Cortex of kidney (tissue), 1 donor: Measurements from ENCODE around the gene HERC3.

Experiments used
- DNase-seq: peaks from one replicate; lab custom pipeline; 2025; lab: John Stamatoyannopoulos, UW

Gene HERC3

DNA sequence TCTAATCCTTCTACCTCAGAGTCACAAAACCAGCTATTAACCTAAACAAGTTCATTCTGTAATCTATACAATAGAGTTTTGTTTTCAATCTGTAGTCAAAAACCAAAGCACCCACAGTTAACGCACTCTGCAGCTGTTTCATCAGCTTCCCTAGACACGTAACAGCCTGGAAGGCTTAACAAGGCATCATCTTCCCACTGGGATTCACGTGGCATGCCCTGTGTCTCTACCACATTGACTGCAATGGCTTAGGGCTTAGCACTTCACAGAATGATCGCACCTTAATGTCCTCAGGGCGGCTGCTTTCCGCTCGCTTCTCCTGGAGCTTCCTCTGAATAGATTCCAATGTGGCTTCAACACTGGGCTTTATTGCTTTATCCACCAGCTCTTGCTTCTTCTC lies 155.1 kb downstream of the HERC3 start:
- no peak for DNase-seq

DNA sequence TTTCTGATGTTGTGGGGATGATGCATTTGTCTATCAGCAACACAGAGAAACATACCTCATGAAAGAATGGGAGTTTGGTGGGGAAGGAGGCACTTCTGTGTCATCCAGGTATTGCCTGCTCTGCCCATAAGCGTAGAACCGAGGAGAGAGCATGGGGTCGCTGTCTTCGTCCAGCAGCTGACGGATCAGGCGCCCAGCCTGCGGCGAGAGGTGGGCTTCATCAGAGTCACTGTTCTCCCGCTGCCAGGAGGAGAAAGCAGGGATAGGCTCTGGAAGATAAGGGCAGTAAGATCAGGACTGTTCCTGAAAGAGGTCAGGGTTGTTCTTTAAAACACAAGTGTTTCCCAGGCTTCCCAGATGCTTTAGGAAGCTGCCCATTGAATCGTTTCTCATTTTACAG lies 158.1 kb downstream of the HERC3 start:
- no peak for DNase-seq

GRCh38 chr4:88751258-88752075 lies 159.2 kb downstream of the HERC3 start:
- no peak for DNase-seq

- no peak for DNase-seq
Observed at GRCh38 chr4:88752076-88752463, 159.8 kb downstream of the HERC3 start.

DNA sequence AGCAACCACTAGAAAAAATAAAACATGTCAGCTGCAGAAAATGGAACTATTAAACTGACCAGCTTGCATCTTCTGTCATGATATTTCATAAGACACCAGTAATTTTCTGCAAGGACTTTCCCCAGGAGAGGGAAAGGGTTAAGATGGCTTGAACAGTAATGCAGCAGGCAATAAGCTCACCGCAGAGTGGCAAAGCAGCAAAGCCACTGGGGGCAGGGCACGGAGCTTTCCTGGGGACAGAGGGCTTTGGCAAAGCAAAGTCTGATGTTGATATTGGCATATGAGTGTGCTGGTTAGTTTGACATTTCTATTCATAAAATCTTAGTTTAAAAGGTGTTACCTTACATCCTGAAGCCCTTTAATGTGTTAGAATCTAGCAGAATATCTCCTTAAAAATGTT lies 160.5 kb downstream of the HERC3 start:
- DNase-seq = no peak

DNA sequence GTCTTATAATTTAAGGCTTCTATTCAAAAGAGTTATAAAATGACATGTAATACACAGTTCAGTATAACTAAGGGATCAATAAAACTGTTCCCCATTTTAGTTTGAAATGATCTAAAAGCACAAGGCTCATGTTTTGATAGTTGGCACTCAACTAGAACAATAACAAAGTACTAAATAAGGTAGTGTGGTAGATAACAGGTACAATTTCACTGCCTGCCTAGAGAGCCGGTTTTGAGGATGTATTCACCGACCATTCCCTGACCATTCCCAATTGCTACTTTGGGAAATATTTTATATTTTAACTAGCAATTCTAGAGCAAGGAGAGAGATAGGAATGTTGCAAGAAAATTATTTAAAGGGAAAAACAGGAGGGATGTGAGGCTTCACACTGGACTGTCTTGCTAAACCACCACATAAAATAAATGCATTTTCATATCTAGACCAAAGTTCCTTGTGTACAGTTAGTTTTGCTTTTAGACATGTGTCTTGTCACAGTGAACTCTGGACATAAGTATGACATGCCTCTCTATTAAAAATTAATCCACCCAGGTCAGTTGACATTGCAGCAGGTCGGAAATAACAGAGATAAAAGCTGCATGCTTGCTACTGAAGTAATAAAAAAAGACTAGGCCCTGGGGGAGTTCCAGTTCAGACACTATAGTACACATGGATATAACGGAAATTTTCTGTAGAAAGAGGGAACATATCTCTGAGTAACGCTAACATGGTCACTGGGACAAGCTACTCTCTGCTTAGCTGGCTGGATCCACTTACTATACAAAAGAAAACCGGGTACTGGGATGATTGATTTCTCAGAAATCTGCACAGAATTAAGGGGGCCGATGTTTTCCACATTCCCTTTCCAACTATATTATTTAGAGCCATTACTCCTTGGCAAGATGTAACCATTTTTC lies 161.6 kb downstream of the HERC3 start:
- no peak for DNase-seq

DNA sequence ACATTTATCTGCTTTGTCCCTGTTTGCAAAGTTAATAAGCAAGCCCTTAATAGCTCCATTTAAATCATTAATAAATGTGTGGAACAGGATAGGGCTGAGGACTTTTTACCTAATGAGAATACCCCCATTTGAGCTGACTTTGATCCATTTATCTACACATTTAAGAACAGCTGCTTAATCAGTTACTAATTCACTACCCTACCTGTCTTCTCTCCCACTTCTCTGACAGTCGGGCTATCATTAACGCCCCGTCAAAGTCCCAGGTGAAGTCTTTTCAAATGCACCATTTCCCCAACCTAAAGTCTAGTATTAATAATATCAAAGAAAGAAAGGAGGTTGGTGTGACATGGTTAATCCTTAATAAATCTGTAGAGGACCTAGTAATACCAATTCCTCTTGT lies 162.5 kb downstream of the HERC3 start:
- DNase-seq = no peak

- DNase-seq = no peak
Observed at GRCh38 chr4:88755454-88755853, 163.2 kb downstream of the HERC3 start.

DNA sequence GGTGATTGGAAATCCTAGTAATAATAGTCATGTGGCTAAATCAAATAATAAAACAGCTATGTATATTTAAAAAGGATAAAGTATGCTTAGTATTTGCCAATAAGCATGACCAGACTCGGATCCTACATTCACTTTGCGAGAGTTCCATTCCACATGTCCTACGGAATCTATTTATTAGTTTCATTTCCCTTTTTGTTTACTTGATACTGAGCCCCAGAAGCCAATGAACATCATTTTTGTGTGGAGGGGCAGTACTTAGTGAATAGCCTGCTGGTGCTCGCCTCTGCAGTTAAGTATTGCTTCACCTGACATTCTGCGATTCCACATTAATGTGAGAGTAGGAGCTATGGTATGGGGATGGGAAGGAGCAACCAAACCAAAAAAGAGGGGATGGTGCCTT lies 163.9 kb downstream of the HERC3 start:
- no peak for DNase-seq

GRCh38 chr4:88757067-88757466 lies 164.8 kb downstream of the HERC3 start:
- no peak for DNase-seq

DNA sequence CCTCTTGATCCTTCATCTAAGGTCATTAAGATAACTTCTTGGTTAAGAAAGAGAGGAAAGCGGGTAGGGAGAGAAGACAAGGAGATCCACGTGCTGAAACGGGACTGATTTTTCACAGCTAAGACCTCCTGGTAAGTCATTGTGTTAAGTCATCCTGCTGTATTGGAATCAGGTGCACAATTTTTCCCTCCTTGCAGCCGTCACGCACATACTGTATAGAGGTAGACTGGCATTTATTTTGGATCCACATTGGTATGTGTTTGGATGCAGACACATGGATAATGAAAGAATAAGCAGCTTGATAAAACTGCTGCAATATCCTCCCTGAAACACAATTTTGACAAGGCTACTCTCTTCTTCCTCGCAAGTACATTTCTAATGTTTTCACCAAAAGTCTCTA lies 165.5 kb downstream of the HERC3 start:
- DNase-seq = no peak
